A204.1 (cell line): ENCODE measurements around the gene BAIAP2.
"Not testable (repeated sequence)": the region's sequence is repeated elsewhere in the genome, so short reads cannot be mapped to it uniquely, and the experiment has no call there.

ENCODE experiments used
- FAIRE-seq: peaks from 2 replicates; lab custom pipeline; 2012; peaks lifted over from hg19 to GRCh38; lab: Jason Lieb, UNC

The BAIAP2 gene

GRCh38 chr17:81069135-81069645, 34.2 kb downstream of the BAIAP2 start:
- no peak for FAIRE-seq

GRCh38 chr17:81070541-81071246, 35.7 kb downstream of the BAIAP2 start:
- no peak for FAIRE-seq

DNA sequence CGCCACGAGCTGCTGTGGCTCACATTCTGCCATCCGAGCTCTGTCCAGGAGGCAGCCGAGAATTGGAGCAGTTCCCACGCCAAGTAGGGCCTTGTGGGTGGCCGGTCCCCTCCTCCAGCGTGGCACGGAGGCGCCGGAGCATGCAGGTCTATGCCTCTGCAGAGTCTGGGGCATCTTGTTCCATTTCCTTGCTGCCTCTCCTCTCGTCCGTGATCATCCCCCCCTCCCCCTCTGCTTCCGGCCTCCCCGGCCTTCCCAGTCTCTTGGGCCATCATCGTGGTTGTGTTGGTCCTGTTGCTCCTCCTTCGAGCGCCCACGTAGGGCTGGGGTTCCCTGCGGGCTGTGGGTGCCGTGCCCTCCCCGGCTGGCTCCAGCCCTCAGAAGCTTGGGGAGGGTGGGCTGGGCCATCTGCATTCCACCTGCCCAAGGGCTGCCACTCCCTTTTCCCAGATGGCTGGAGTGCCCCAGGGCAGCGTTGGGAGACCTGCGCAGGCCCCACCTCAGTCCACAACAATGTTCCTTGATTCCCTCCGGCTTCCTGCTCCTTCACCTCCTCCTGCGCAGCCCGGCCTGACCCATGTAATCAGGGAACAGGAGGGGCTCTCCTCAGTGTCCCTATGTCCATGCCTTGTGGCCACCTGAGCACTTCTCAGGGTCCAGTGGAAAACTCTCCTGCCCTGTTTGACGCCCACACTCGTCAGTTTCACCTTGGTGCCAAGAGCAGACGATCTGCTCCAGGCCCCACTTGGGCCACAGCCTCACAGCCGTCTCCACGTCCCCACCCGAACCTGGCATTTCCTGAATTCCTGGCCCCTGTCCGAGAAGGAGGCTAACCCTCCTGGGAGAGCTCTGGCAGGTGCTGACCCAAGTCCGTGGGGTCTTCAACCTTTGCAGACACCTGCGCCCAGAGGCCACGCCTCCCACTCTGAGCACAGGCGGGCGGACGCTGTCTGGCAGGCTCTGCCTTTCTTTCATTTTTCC, 37.1 kb downstream of the BAIAP2 start:
- no peak for FAIRE-seq

- no peak for FAIRE-seq
Measured at GRCh38 chr17:81073967-81074839, 39.3 kb downstream of the BAIAP2 start.

- no peak for FAIRE-seq
Measured at GRCh38 chr17:81074875-81075274, 39.9 kb downstream of the BAIAP2 start.

- FAIRE-seq, result no peak
Measured at GRCh38 chr17:81075307-81075706, 40.4 kb downstream of the BAIAP2 start.

- FAIRE-seq, result no peak
Measured at GRCh38 chr17:81076141-81076679, 41.3 kb downstream of the BAIAP2 start.

GRCh38 chr17:81078026-81078913, 43.3 kb downstream of the BAIAP2 start:
- FAIRE-seq, result not testable (repeated sequence)

DNA sequence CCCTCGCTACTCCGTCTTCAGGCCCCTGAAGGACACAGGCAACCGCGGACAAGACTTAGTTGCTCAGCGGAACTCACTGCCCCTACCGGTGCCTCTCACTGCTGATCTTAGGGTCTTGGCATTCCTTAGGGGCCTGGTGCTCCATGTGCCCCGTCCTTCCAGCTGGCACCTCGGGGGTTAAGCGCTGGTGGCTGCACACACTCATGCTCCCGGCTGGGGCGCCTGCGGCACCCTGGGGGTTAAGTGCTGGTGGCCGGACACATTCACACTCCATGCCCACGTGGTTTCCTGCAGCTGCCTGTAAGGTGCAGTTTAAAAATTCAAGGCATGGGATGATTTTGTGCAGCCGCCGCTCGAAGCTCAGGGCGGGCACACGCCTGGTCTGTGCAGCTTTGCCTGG, 45.1 kb downstream of the BAIAP2 start:
- no peak for FAIRE-seq

DNA sequence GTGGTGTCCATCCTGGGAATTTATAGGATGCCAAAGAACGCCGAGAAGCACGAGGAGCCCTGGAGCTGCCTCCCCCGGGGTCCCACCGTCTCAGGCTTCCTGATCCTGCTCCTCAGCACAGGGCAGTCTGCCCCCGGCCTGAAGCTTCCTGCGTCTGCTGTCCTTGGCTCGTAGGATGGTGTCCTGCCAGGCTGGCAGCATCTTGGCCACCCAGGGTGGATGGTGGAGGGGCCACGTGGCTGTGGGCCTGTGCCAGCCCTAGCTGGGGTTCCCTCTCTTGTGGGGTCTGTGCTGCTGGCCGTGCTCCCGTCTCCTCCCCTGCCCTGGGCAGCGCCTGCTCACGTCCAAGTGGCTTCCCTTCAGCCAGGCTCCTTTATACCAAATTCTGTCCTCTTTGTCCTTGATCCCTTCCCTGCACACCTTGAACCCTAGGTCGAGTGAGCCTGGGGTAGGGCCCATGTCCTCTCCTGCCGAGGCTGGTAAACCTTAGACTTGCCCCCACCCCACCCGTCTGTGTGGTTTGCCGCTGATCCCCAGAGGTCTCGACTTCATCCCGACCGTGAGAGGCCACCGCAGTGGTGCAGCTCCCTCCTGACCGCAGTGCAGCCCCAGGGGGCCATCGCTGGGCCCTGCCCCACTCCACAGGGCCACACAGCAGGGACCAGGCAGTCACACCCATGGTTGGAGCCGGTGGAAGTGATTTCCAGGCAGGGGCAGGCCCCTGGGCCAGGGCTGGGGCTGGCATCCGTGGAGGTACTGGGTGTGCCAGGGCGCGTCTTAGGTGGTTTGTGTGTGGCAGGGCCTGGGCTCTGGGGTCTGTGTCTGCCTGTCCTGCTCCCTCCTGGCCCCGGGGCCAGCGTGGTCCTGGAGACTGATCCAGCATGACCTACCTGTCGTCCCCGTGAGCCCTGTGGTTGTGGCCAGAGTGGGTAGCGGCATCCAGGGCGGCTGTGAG, 46.5 kb downstream of the BAIAP2 start:
- no peak for FAIRE-seq

DNA sequence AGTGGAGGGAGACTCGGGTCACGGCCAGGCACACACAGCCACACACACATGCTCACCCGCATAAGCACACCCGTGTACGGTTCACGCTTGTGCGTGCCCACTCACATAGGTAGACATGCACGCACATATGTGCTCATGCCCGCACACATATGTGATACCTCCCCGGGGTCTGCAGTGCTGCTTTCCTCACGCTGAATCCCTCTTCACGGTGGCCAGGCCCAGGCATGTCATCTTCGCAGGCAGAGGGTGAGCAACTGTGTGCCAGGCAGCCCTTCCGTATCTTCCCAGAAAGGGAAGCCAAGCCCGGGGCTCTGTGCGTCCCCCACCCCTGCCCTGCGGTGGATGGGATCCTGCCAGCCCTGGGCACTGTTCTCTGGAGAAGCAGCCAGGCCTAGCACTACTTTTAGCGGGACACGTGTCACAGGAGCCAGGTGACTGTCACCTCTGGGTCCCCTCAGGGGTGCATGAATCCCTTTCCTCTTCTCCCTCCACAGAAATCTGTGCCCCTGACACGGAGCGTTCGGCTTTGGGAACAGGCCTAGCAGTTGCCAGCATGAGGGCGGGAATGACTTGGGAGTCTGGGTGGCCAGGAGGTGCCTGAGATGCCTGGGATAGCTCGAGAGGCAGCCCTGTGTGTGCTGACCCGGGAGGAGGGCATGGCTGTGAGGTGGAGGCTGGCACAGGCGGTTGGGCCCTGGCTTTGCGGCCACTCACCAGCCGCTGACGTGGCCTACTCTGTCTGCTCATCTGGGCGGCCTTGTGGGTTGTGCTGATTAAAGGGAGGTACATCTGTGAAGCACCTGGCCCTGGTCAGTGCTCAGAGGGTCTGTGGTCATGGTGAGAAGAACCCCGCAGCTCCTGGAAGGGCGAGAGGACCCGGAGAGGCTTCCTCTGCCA, 47.5 kb downstream of the BAIAP2 start:
- FAIRE-seq, result no peak

DNA sequence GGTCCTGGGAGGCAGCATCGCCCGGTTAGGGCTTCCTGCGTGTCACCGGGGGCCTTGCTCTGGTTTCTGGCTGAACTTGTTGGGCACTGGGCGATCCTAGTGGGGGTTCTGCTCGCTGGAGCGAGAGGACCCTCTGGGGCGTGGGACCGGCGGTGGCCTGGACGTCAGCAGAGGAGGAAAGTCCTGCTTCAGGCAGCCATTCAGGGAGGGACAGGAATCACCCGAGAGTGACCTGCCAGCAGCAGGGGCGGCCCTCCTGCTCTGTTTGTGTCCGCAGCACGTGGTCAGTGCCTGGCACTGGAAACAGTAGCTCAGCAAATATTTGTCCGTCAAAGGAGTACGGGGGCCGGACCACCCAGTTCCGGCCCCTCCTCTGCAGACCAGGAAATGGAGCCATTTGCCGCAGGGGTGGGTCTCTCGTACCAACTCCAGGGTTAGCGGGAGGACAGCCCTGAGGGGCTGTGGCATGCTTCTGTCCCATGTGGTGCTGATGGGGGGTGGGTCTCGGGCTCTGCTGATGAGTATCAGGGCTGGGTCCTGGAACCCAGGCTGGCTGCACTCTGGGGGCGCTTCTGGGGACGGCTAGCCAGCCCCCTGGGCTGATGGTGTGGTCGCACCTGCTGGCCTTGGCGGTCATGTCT, 48.3 kb downstream of the BAIAP2 start:
- FAIRE-seq, result no peak

DNA sequence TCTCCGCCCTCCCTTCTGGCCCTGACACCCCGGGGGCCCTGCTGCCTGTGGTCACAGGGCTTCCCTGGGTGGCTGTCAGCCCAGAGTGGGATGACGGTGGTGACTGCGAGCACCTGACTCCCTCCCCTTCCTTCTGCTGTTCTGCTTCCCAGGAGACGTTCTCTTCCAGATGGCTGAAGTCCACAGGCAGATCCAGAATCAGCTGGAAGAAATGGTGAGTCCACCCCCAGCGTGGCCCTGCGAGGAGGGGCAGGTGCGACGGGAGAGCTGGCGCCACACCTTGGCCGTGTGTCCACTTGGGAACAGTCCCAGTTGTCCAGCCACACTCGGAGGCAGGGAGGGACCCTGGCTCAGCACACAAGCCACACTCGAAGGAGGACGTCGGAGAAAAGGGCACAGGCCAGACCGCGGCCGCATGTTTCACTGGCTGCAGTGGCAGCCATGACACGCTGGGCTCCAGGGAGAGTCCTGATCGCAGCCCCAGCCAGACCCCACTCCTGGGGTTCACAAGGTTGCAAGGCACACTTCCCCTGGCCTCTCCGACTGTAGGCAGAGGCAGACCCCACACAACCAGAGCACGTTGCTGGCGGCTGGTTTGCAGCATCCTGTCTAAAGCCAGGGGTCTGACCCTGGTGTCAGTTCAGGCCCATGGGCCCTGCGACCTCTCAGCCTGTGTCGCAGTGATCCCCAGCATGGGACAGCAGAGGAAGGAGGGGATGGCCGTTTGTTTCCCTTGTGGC, 49.9 kb downstream of the BAIAP2 start:
- FAIRE-seq, result no peak

- no peak for FAIRE-seq
Measured at GRCh38 chr17:81085420-81085911, 50.5 kb downstream of the BAIAP2 start.

DNA sequence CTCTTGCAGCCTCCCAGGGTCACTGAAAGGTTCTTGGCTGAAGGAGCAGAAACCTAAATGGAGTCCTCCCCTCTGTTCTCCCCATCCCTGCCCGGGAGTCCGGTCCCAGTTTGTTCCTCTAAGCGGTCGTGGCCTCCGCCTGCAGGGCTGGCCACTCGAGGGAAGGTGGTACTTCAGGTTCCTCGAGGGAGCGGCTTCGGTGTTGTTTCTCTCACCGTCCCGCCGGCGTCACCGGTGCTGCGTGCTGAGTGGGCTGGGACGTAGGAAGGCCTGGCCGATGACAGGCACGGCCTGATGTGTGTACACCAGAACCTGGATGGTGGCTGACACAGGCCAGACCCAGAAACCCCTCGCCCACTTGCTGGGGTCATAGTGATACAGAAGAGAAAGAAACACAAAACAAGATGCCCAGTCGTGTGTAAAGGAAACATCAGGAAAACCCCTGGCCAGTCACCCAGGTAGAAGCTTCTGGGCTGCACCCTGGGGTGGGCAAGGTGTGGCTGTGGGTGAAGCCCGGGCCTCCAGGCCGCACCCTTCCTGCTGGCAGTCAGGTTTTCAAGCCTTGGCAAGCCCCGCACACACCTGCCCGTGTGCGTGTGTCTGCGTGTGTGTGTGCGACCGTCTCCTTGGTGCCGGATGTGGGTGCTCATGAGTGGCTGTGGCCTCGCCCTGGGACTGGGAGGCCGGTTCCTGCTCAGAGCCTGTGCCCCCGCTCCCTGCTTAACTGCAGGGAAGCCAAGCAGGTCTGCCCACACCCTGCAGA, 52.0 kb downstream of the BAIAP2 start:
- no peak for FAIRE-seq

- no peak for FAIRE-seq
Measured at GRCh38 chr17:81090361-81091136, 55.6 kb downstream of the BAIAP2 start.
